Activated T-helper 17 cell treated with anti-CD3 and anti-CD28 coated beads, Interleukin-2, amount 50 U/mL, for 72 hours (primary cell): ENCODE data around the gene SLC16A8. TPM values are rescaled to one million over a fixed set of nuclear protein-coding genes. Genes with fewer than 3 reads are reported as not detected.
"Not testable (repeated sequence)": the region's sequence is repeated elsewhere in the genome, so short reads cannot be mapped to it uniquely, and the experiment has no call there.

Experiments used
- ATAC-seq: fragments of 150-1000 bp; cut with Tn5 transposase; replicated peaks from 2 replicates; pipeline ENCODE4 v1.10.0; 2021; ENCODE audit warnings: mild to moderate bottlenecking, moderate library complexity
- H3K27ac Mint-ChIP-seq: one replicate; pipeline ENCODE4 v1.8.0; 2022; ENCODE audit warnings: mixed read lengths
- H3K27me3 Mint-ChIP-seq: one replicate; pipeline ENCODE4 v1.8.0; 2022; ENCODE audit warnings: mixed read lengths
- H3K36me3 Mint-ChIP-seq: one replicate; pipeline ENCODE4 v1.8.0; 2022; ENCODE audit warnings: low read depth, mild to moderate bottlenecking, mixed read lengths
- H3K4me1 Mint-ChIP-seq: one replicate; pipeline ENCODE4 v1.8.0; 2022; ENCODE audit warnings: mixed read lengths
- H3K4me3 Mint-ChIP-seq: one replicate; pipeline ENCODE4 v1.8.0; 2022; ENCODE audit warnings: mild to moderate bottlenecking, mixed read lengths
- H3K9me3 Mint-ChIP-seq: one replicate; pipeline ENCODE4 v1.8.0; 2022; ENCODE audit warnings: mixed read lengths
- total RNA-seq, 2 donors: library from RNA; stranded (reverse); gene quantifications; one replicate each; pipeline ENCODE4 v1.2.3, GENCODE V29; 2022

Gene SLC16A8
- total RNA-seq, 2 donors from 2014 or later = not detected

- Mint-ChIP-seq H3K4me3 (no peak overlapping the region), H3K27me3 (peaks cover 9% of the 10 kb centered on the region)
- no peak for ATAC-seq
These were observed 1.5 kb upstream of the SLC16A8 start for GRCh38 chr22:38085501-38085900.

GRCh38 chr22:38085056-38085455, 1.1 kb upstream of the SLC16A8 start:
- Mint-ChIP-seq H3K27me3 (peaks cover 9% of the 10 kb centered on the region), H3K36me3 (no peaks in the 10 kb centered on the region), H3K27ac (no peak overlapping the region), H3K4me1 (no peaks in the 10 kb centered on the region), H3K9me3 (no peaks in the 10 kb centered on the region), H3K4me3 (no peak overlapping the region)
- no peak for ATAC-seq

More at GRCh38 chr22:38085501-38085900, 1.5 kb upstream of the SLC16A8 start:
- Mint-ChIP-seq H3K9me3 (no peaks in the 10 kb centered on the region), H3K27ac (no peak overlapping the region), H3K4me1 (no peaks in the 10 kb centered on the region), H3K36me3 (no peaks in the 10 kb centered on the region)

GRCh38 chr22:38082986-38083710, 836 bp downstream of the SLC16A8 start:
- Mint-ChIP-seq H3K36me3 (no peaks in the 10 kb centered on the region), H3K4me3 (no peak overlapping the region), H3K27me3 (peaks cover 11% of the 10 kb centered on the region), H3K4me1 (no peaks in the 10 kb centered on the region), H3K27ac (no peak overlapping the region), H3K9me3 (no peaks in the 10 kb centered on the region)
- no peak for ATAC-seq

- H3K27me3 Mint-ChIP-seq = peaks cover 4% of the 10 kb centered on the region
- H3K36me3 Mint-ChIP-seq = no peaks in the 10 kb centered on the region
- H3K9me3 Mint-ChIP-seq = no peaks in the 10 kb centered on the region
- H3K4me3 Mint-ChIP-seq = peak overlapping the region; percentile 27
- no peak overlapping the region for H3K27ac Mint-ChIP-seq
- no peaks in the 10 kb centered on the region for H3K4me1 Mint-ChIP-seq
- ATAC-seq = peak; percentile 30
These were observed 1.8 kb downstream of the SLC16A8 start for GRCh38 chr22:38081941-38082828.

- Mint-ChIP-seq H3K4me3 (no peak overlapping the region), H3K9me3 (no peaks in the 10 kb centered on the region), H3K27me3 (peaks cover 4% of the 10 kb centered on the region), H3K4me1 (no peaks in the 10 kb centered on the region), H3K36me3 (no peaks in the 10 kb centered on the region), H3K27ac (no peak overlapping the region)
- ATAC-seq = no peak
These were observed 2.4 kb downstream of the SLC16A8 start for GRCh38 chr22:38081636-38081940.

- Mint-ChIP-seq H3K27ac (no peak overlapping the region), H3K4me3 (no peak overlapping the region), H3K4me1 (no peaks in the 10 kb centered on the region), H3K36me3 (no peaks in the 10 kb centered on the region), H3K27me3 (peaks cover 4% of the 10 kb centered on the region), H3K9me3 (no peaks in the 10 kb centered on the region)
- peak; percentile 61 for ATAC-seq
These were observed 2.9 kb downstream of the SLC16A8 start for GRCh38 chr22:38080850-38081635.

GRCh38 chr22:38080474-38080849, 3.5 kb downstream of the SLC16A8 start:
- peaks cover 4% of the 10 kb centered on the region for H3K27me3 Mint-ChIP-seq

GRCh38 chr22:38079804-38080203, 4.2 kb downstream of the SLC16A8 start:
- H3K4me1 Mint-ChIP-seq = no peaks in the 10 kb centered on the region
- no peak overlapping the region for H3K27ac Mint-ChIP-seq
- H3K36me3 Mint-ChIP-seq = no peaks in the 10 kb centered on the region
- ATAC-seq = no peak
- peaks cover 4% of the 10 kb centered on the region for H3K27me3 Mint-ChIP-seq
- no peak overlapping the region for H3K4me3 Mint-ChIP-seq
- no peaks in the 10 kb centered on the region for H3K9me3 Mint-ChIP-seq

More at GRCh38 chr22:38080474-38080849, 3.5 kb downstream of the SLC16A8 start:
- no peak overlapping the region for H3K4me3 Mint-ChIP-seq
- H3K36me3 Mint-ChIP-seq = no peaks in the 10 kb centered on the region
- H3K9me3 Mint-ChIP-seq = no peaks in the 10 kb centered on the region
- ATAC-seq = no peak
- H3K27ac Mint-ChIP-seq = no peak overlapping the region
- H3K4me1 Mint-ChIP-seq = no peaks in the 10 kb centered on the region

GRCh38 chr22:38079208-38079607, 4.8 kb downstream of the SLC16A8 start:
- H3K4me3 Mint-ChIP-seq, H3K4me1 Mint-ChIP-seq, ATAC-seq, H3K36me3 Mint-ChIP-seq, H3K9me3 Mint-ChIP-seq, H3K27me3 Mint-ChIP-seq, H3K27ac Mint-ChIP-seq: not testable (repeated sequence)

GRCh38 chr22:38078046-38078840, 5.7 kb downstream of the SLC16A8 start:
- no peaks in the 10 kb centered on the region for H3K4me1 Mint-ChIP-seq

GRCh38 chr22:38077595-38077994, 6.4 kb downstream of the SLC16A8 start:
- ATAC-seq = no peak
- peaks cover 4% of the 10 kb centered on the region for H3K27me3 Mint-ChIP-seq
- no peak overlapping the region for H3K4me3 Mint-ChIP-seq
- peaks cover 15% of the 10 kb centered on the region for H3K36me3 Mint-ChIP-seq
- H3K9me3 Mint-ChIP-seq = no peaks in the 10 kb centered on the region
- no peak overlapping the region for H3K27ac Mint-ChIP-seq
- H3K4me1 Mint-ChIP-seq = no peaks in the 10 kb centered on the region

More at GRCh38 chr22:38078046-38078840, 5.7 kb downstream of the SLC16A8 start:
- no peak overlapping the region for H3K4me3 Mint-ChIP-seq
- peaks cover 8% of the 10 kb centered on the region for H3K36me3 Mint-ChIP-seq
- H3K27ac Mint-ChIP-seq = no peak overlapping the region
- no peaks in the 10 kb centered on the region for H3K9me3 Mint-ChIP-seq
- H3K27me3 Mint-ChIP-seq = peaks cover 4% of the 10 kb centered on the region
- ATAC-seq = no peak

- Mint-ChIP-seq H3K9me3 (no peaks in the 10 kb centered on the region), H3K4me3 (no peak overlapping the region), H3K27me3 (peaks cover 4% of the 10 kb centered on the region), H3K36me3 (peaks cover 20% of the 10 kb centered on the region), H3K4me1 (no peaks in the 10 kb centered on the region), H3K27ac (no peak overlapping the region)
- ATAC-seq = no peak
These were observed 6.9 kb downstream of the SLC16A8 start for GRCh38 chr22:38077096-38077495.

GRCh38 chr22:38075961-38076360, 8.0 kb downstream of the SLC16A8 start:
- Mint-ChIP-seq H3K9me3 (no peaks in the 10 kb centered on the region), H3K4me1 (no peaks in the 10 kb centered on the region), H3K4me3 (no peak overlapping the region), H3K27ac (no peak overlapping the region), H3K36me3 (peaks cover 21% of the 10 kb centered on the region), H3K27me3 (peaks cover 4% of the 10 kb centered on the region)
- no peak for ATAC-seq
